ENCODE measurements around the gene KLHL41. TPM values are rescaled to one million over a fixed set of nuclear protein-coding genes. Genes with fewer than 3 reads are reported as not detected.

KLHL41 gene
- total RNA-seq, 4 donors from 2014 or later: 0.99 to 2.9 (median 1.9) TPM

GRCh38 chr2:169509955-169510354 is 453 bp downstream of the KLHL41 start:
- TF ChIP-seq EP300 (IDR thresholded peaks at IDR 0.05) (no peak), POLR2AphosphoS5 (IDR thresholded peaks at IDR 0.05) (no peak), POLR2A (IDR thresholded peaks at IDR 0.05; ENCODE audit: low read depth) (no peak)
- TF ChIP-seq, protein P1, sequence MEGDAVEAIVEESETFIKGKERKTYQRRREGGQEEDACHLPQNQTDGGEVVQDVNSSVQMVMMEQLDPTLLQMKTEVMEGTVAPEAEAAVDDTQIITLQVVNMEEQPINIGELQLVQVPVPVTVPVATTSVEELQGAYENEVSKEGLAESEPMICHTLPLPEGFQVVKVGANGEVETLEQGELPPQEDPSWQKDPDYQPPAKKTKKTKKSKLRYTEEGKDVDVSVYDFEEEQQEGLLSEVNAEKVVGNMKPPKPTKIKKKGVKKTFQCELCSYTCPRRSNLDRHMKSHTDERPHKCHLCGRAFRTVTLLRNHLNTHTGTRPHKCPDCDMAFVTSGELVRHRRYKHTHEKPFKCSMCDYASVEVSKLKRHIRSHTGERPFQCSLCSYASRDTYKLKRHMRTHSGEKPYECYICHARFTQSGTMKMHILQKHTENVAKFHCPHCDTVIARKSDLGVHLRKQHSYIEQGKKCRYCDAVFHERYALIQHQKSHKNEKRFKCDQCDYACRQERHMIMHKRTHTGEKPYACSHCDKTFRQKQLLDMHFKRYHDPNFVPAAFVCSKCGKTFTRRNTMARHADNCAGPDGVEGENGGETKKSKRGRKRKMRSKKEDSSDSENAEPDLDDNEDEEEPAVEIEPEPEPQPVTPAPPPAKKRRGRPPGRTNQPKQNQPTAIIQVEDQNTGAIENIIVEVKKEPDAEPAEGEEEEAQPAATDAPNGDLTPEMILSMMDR (IDR thresholded peaks at IDR 0.05): no peak
- peaks cover 0 to 9% (median 5%) of the 10 kb centered on the region in 4 donors for H3K36me3 ChIP-seq
- H3K27me3 ChIP-seq: no peaks in the 10 kb centered on the region
- H3K9me3 ChIP-seq: no peaks in the 10 kb centered on the region
- 90% methylated on average over 8 of the region's 8 CpGs for WGBS
- H3K4me1 ChIP-seq: peaks cover 0 to 37% (median 23%) of the 10 kb centered on the region in 4 donors
- H3K27ac ChIP-seq (replicated peaks in 1 of 4): peak overlapping the region; percentile 56 to 68 (median 64)
- no peak overlapping the region for H3K4me3 ChIP-seq
- intact Hi-C loops (cut with DNase I): no loop called here
- DNase-seq (ENCODE audit: extremely low spot score): no peak

DNA sequence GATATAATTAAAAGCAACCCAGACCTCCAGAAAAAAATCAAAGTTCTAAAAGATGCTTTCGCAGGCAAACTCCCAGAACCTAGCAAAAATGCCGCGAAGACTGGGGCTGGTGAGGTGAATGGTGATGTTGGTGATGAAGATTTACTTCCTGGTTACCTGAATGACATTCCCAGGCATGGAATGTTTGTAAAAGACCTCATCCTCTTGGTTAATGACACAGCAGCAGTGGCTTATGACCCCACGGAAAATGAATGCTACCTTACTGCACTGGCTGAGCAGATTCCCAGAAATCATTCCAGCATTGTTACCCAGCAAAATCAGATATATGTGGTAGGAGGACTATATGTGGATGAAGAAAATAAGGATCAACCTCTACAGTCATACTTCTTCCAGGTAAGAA is 994 bp downstream of the KLHL41 start:
- intact Hi-C loops (cut with DNase I): no loop called here
- H3K27ac ChIP-seq (replicated peaks in 1 of 4): no peak overlapping the region

DNA sequence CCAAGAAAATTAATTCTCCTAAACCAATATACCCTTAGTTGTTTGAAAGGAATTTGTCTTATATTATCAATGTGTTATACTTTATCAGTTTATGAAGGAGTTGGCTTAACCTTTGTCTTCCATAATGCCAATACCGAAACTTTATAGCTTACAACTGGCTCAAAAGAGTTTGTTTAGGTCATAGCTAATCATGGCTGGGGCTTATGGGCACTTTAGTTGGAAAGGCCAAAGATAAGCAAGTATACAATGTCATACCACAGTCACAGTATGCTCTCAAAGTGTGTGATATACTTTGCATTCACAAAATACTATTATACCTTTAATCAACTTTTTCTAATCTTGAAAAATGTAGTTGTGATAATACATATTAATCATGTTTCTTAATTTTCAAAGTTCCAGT is 2.3 kb downstream of the KLHL41 start:
- H3K36me3 ChIP-seq: no peaks in the 10 kb centered on the region
- intact Hi-C loops (cut with DNase I): no loop called here
- H3K4me1 ChIP-seq: peaks cover 0 to 37% (median 23%) of the 10 kb centered on the region in 4 donors
- DNase-seq (ENCODE audit: extremely low spot score): no peak
- no peaks in the 10 kb centered on the region for H3K27me3 ChIP-seq
- no peak overlapping the region for H3K27ac ChIP-seq (replicated peaks in 1 of 4)
- no peak overlapping the region for H3K4me3 ChIP-seq
- TF ChIP-seq POLR2AphosphoS5 (IDR thresholded peaks at IDR 0.05) (no peak), EP300 (IDR thresholded peaks at IDR 0.05) (no peak), POLR2A (IDR thresholded peaks at IDR 0.05; ENCODE audit: low read depth) (no peak)
- TF ChIP-seq, protein P1 (IDR thresholded peaks at IDR 0.05): no peak
- no peaks in the 10 kb centered on the region for H3K9me3 ChIP-seq
- 89% methylated on average over 1 of the region's 1 CpG for WGBS

More for the DNA sequence above, 994 bp downstream of the KLHL41 start:
- Histone ChIP-seq H3K9me3 (no peaks in the 10 kb centered on the region), H3K4me3 (no peak overlapping the region), H3K4me1 (peaks cover 0 to 37% (median 23%) of the 10 kb centered on the region in 4 donors), H3K36me3 (peaks cover 0 to 4% (median 1%) of the 10 kb centered on the region in 4 donors), H3K27me3 (no peaks in the 10 kb centered on the region)
- no peak for DNase-seq (ENCODE audit: extremely low spot score)
- 91% methylated on average over 4 of the region's 4 CpGs for WGBS
- no peak for TF ChIP-seq POLR2AphosphoS5 (IDR thresholded peaks at IDR 0.05)

- Histone ChIP-seq H3K4me3 (peak overlapping the region in 1 of 4 donors; percentile 12), H3K27me3 (no peaks in the 10 kb centered on the region), H3K4me1 (peaks cover 0 to 37% (median 23%) of the 10 kb centered on the region in 4 donors), H3K9me3 (no peaks in the 10 kb centered on the region), H3K27ac (replicated peaks in 1 of 4) (no peak overlapping the region), H3K36me3 (no peaks in the 10 kb centered on the region)
- 54% methylated on average over 2 of the region's 2 CpGs for WGBS
- TF ChIP-seq EP300 (IDR thresholded peaks at IDR 0.05): no peak
- TF ChIP-seq POLR2AphosphoS5 (IDR thresholded peaks at IDR 0.05): no peak
- TF ChIP-seq POLR2A (IDR thresholded peaks at IDR 0.05; ENCODE audit: low read depth): no peak
- TF ChIP-seq, protein P1 (IDR thresholded peaks at IDR 0.05): no peak
- no peak for DNase-seq (ENCODE audit: extremely low spot score)
- intact Hi-C loops (cut with DNase I): no loop called here
Measured at GRCh38 chr2:169512525-169512924, 3.0 kb downstream of the KLHL41 start.

DNA sequence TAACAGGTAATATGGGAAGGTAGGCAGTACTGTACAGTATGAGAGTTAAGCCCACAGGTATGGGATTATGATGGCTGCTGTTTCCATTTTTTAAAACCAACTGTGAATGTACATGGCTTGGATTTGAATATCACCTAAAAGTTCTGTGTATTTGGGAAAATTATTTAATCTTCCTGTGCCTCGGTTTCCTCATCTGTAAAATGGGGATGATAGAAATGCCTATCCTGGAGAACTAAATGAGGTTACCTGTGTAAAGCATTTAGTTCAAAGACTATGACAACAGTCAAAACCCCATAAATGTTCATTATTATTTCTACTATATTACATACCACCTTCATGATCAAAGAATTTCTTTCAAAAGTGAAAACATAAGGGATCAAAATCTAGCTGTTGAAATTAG is 3.6 kb downstream of the KLHL41 start:
- Histone ChIP-seq H3K9me3 (no peaks in the 10 kb centered on the region), H3K4me1 (peaks cover 0 to 37% (median 23%) of the 10 kb centered on the region in 4 donors), H3K4me3 (no peak overlapping the region), H3K27me3 (no peaks in the 10 kb centered on the region), H3K36me3 (peaks cover 0 to under 1% (median 0%) of the 10 kb centered on the region in 4 donors), H3K27ac (replicated peaks in 1 of 4) (no peak overlapping the region)
- WGBS: 100% methylated on average over 1 of the region's 1 CpG
- intact Hi-C loops (cut with DNase I): no loop called here
- TF ChIP-seq POLR2AphosphoS5 (IDR thresholded peaks at IDR 0.05) (no peak), POLR2A (IDR thresholded peaks at IDR 0.05; ENCODE audit: low read depth) (no peak), EP300 (IDR thresholded peaks at IDR 0.05) (no peak)
- TF ChIP-seq, protein P1 (IDR thresholded peaks at IDR 0.05): no peak
- no peak for DNase-seq (ENCODE audit: extremely low spot score)
